Measurements from ENCODE around the gene C16orf74.

Gene C16orf74

GRCh38 chr16:85736921-85737320 lies 14.0 kb downstream of the C16orf74 start:
- no peaks in the 10 kb centered on the region for H3K36me3 ChIP-seq (ENCODE audit: low read length)
- H3K79me2 ChIP-seq (ENCODE audit: insufficient read depth, low read length): no peaks in the 10 kb centered on the region
- H3K4me3 ChIP-seq (ENCODE audit: insufficient read depth, low read length, poor library complexity, severe bottlenecking): no peak overlapping the region
- no peaks in the 10 kb centered on the region for H4K20me1 ChIP-seq (ENCODE audit: low read depth, low read length)
- TF ChIP-seq EZH2phosphoT487 (conservative IDR thresholded peaks at IDR 0.05; ENCODE audit: low read length) (no peak), CTCF (IDR thresholded peaks at IDR 0.05; ENCODE audit: insufficient read depth, low read length, poor library complexity, severe bottlenecking) (no peak)
- H3K27ac ChIP-seq (ENCODE audit: low read depth, low read length): no peak overlapping the region
- H3K27me3 ChIP-seq (ENCODE audit: low read length): no peaks in the 10 kb centered on the region
- no peaks in the 10 kb centered on the region for H3K9me3 ChIP-seq (ENCODE audit: insufficient read depth, low read length)
- no peak overlapping the region for H2AFZ ChIP-seq (ENCODE audit: low read depth, low read length, severe bottlenecking)
- H3K9me2 ChIP-seq (replicated peaks; ENCODE audit: insufficient read depth, low read length): no peaks in the 10 kb centered on the region
- H3F3A ChIP-seq (ENCODE audit: insufficient read depth): no peaks in the 10 kb centered on the region
- H3K4me2 ChIP-seq (ENCODE audit: low read depth, low read length, poor library complexity, severe bottlenecking): no peak overlapping the region
- H3K9ac ChIP-seq (ENCODE audit: low read length): no peak overlapping the region

GRCh38 chr16:85735946-85736345 lies 14.9 kb downstream of the C16orf74 start:
- Histone ChIP-seq H3K9me3 (ENCODE audit: insufficient read depth, low read length) (no peaks in the 10 kb centered on the region), H3K9me2 (replicated peaks; ENCODE audit: insufficient read depth, low read length) (no peaks in the 10 kb centered on the region), H3K36me3 (ENCODE audit: low read length) (no peaks in the 10 kb centered on the region), H3K9ac (ENCODE audit: low read length) (no peak overlapping the region), H3K27me3 (ENCODE audit: low read length) (no peaks in the 10 kb centered on the region), H3F3A (ENCODE audit: insufficient read depth) (no peaks in the 10 kb centered on the region), H3K4me2 (ENCODE audit: low read depth, low read length, poor library complexity, severe bottlenecking) (no peak overlapping the region), H2AFZ (ENCODE audit: low read depth, low read length, severe bottlenecking) (no peak overlapping the region), H3K79me2 (ENCODE audit: insufficient read depth, low read length) (no peaks in the 10 kb centered on the region), H4K20me1 (ENCODE audit: low read depth, low read length) (no peaks in the 10 kb centered on the region), H3K4me3 (ENCODE audit: insufficient read depth, low read length, poor library complexity, severe bottlenecking) (no peak overlapping the region), H3K27ac (ENCODE audit: low read depth, low read length) (no peak overlapping the region)
- TF ChIP-seq EZH2phosphoT487 (conservative IDR thresholded peaks at IDR 0.05; ENCODE audit: low read length) (no peak), CTCF (IDR thresholded peaks at IDR 0.05; ENCODE audit: insufficient read depth, low read length, poor library complexity, severe bottlenecking) (no peak)

- Histone ChIP-seq H3K9me2 (replicated peaks; ENCODE audit: insufficient read depth, low read length) (no peaks in the 10 kb centered on the region), H3K79me2 (ENCODE audit: insufficient read depth, low read length) (no peaks in the 10 kb centered on the region), H3F3A (ENCODE audit: insufficient read depth) (no peaks in the 10 kb centered on the region), H3K36me3 (ENCODE audit: low read length) (no peaks in the 10 kb centered on the region), H3K4me2 (ENCODE audit: low read depth, low read length, poor library complexity, severe bottlenecking) (no peak overlapping the region), H3K4me3 (ENCODE audit: insufficient read depth, low read length, poor library complexity, severe bottlenecking) (no peak overlapping the region), H4K20me1 (ENCODE audit: low read depth, low read length) (no peaks in the 10 kb centered on the region), H3K27me3 (ENCODE audit: low read length) (no peaks in the 10 kb centered on the region), H2AFZ (ENCODE audit: low read depth, low read length, severe bottlenecking) (no peak overlapping the region), H3K9me3 (ENCODE audit: insufficient read depth, low read length) (no peaks in the 10 kb centered on the region), H3K9ac (ENCODE audit: low read length) (no peak overlapping the region), H3K27ac (ENCODE audit: low read depth, low read length) (no peak overlapping the region)
- no peak for TF ChIP-seq CTCF (IDR thresholded peaks at IDR 0.05; ENCODE audit: insufficient read depth, low read length, poor library complexity, severe bottlenecking)
- TF ChIP-seq EZH2phosphoT487 (conservative IDR thresholded peaks at IDR 0.05; ENCODE audit: low read length): no peak
These were observed 15.7 kb downstream of the C16orf74 start for GRCh38 chr16:85735225-85735635.

Data from SU-DHL-6 (cell line).